Skin of body (tissue), 2 donors: ENCODE results near the gene ADAMTS10. TPM values are rescaled to one million over a fixed set of nuclear protein-coding genes. Genes with fewer than 3 reads are reported as not detected.
"Not testable (repeated sequence)": the region's sequence is repeated elsewhere in the genome, so short reads cannot be mapped to it uniquely, and the experiment has no call there.

Experiments used
- DNase-seq: peaks from one replicate; lab custom pipeline; 2025; lab: John Stamatoyannopoulos, UW
- total RNA-seq: library from RNA; depleted of rRNA; stranded (reverse); fragments of >200 nt; gene quantifications from one replicate; pipeline ENCODE4 v1.2.3, GENCODE V29; 2014

The ADAMTS10 gene
- total RNA-seq = 32.7 TPM

DNA sequence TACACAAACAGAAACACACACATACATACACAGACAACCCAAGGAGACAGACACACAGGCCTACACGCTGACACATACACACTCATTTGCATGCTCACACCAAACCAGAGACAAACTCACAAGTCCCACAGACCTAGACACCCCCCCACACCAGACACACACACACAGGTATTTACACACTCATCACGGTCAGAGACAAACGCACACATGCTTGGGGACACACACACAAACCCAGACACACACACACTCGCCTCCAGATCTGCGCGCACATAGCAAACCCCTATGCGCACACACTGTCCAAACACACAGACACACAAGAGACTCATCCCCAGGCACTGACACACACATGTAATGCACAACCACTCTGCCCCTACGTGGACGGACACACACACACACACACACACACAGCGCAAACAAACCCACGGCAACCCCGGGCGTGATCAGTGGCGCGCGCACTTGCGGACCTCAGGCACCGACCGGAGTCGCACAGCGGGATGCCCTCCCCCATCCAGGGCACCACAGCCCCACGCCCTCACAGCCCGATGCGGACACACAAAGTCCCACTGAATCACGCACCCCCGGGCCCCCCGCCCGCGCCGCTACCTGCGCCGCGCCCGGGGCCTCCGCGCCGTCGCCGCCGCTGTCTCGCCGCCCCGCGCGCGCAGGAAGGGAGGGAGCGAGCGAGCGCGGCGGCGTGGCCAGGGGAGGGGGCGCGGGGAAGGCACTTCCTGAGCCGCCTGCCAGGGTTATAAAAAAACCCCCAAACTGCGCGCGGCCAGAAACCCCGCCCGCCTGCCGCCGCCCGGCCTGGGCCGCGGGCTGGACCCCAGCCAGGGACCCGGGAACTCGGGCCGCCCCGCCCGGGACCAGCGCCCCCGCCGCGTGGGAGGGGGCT lies at the start of gene ADAMTS10:
ADAMTS10 (minus strand) TSS at position 675 of the 895 bp plus-strand sequence. CDS start 5,005 bp downstream, outside the sequence.
- DNase-seq = peak; percentile 68

DNA sequence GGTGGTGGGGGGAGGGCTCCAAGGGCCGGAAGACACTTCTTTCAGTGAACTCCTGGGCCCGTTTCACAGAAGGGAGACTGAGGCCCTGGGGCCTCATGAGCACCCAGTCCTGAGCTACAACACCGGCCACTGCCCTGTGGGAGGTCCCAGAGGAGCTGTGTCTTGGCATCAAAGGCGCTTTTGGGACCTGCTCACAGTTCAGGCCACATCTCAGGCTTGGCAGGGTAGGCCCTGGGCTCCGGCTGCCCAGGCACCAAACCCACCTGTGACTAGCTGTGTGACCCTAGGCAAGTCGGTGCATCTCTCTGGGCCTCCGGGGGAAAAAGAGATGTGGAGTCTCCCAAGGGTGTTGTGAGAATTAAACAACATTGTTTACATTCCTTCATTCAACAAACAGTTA lies 49.4 kb upstream of the ADAMTS10 start:
- DNase-seq = no peak

DNA sequence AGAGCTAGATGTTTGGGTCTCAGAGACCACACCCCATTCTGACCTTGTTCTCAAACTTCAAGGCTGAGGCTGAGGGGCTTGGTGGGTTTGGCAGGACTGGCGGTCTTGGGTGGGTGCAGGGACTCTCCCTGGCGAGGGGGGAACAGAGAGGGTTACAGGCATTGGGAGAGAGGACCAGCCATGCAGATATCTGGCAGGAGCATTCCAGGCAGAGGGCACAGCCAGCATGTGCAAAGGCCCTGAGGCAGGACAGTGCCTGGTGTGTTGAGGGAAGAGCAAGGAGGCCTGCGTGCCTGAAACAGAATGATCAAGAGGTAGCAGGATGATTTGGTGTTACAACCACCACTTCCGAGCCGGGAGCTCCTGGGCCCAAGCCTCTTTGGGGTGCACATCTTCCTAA lies 47.4 kb upstream of the ADAMTS10 start:
- DNase-seq = no peak

DNA sequence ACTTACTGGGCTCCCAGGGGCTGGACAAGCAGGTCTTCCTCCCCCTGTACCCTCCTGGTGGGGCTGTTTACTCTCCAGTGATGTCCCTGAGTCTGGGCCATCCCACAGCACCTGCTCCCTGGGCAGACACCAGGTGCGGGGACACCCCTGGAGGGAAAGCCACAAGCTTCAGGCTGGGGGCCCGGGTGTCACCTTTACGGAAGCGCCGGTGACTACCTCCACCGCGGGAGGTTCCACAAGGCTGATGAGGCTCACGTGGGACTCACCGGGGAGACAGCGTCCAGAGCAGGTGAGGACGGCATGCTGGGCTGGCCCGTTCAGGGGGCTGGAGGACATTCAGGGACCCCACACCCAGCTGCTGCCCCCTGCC lies 44.8 kb upstream of the ADAMTS10 start:
- DNase-seq = no peak

DNA sequence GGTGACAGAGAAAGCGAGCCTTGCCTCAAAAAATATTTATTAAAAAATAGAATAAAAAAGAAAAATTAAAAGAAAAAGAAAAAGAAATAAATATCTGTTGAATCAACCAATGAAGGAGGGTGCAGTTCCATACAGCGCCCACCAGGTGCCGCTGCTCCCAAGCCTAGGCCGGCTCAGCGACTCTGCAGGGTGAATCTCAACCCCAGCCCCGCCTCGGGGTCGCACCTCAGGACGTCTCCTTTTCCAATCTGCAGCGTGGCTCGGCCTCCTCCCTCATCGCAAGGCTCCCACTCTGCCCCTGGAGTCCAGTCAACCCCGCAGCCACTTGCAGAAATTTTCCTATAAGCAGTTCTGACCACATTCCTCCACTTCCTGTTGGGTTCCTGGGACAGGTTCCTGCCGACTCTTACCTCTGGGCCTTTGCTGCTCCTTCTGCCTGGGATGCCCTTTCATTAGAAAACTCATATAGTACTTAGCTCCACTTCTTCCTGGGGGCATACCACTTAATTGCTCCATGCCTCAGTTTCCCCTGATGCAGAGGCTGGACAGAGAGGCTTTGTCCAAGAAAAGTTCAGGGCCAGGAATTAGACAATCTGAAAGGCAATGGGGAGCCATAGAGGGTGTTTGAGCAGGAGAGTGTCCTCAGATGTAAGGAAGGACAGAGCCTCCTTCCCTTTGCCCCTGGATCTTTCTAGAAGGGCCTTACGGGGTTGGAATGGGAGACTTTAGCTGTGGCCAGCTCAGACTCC lies 44.2 kb upstream of the ADAMTS10 start:
- peak; percentile 9 for DNase-seq

DNA sequence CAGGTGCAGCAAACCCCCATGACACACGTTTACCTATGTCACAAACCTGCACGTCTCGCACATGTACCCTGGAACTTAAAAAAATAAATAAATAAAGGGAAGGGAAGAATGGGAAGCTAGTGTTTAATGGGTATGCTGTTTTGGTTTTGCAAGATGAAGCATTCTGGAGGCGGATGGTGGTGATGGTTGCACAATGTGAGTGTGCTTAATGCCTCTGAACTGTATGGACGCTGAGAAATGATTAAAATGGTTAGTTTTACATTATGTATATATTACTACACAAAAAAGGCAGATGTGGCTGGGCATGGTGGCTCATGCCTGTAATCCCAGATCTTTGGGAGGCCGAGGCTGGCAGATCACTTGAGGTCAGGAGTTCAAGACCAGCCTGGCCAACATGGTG lies 37.7 kb upstream of the ADAMTS10 start:
- no peak for DNase-seq

DNA sequence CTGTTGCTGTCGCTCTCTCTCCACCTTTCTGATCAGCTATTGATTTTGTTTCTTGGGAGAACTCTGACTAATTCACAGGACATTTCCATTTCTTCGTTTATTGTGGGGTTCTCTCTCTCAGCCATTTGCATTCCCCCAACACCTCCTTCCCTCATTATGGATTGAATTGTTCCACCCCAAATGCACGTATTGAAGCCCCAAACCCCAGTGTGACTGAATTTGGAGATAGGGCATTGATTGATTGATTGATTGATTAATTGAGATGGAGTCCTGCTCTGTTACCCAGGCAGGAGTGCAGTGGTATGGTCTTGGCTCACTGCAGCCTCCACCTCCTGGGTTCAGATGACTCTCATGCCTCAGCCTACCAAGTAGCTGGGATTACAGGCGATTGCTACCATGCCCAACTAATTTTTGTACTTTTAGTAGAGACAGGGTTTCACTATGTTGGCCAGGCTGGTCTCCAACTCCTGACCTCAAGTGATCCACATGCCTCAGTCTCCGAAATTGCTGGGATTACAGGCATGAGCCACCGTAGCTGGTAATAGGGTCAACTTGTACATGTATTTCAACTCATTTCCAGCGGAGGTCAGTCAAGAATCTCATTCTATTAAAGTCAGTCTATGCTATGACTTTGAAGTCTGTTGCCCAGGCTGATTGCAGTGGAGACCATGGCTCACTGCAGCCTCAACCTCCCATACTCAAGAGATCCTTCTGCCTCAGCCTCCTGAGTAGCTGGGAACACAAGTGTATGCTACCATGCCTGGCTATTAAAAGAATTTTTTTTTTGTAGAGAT lies 33.5 kb upstream of the ADAMTS10 start:
- no peak for DNase-seq

DNA sequence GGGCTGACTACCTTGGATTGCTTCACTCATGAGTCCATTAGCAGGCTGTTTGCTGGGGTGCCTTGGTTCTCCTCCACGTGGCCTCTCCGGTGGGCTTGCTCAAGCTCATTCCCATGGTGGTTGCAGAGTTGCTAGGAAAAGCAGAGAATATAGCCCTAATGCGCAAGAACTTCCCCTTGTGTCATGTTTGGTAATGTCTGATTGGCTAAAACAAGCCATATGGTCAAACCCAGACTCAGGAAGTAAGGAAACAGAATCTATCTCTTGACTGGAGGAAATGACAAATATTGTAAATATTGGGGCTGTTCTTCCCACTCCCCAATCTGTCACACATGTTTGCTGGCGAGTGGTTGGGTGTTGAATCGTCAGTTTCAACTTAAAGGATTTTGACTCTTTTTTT lies 32.0 kb upstream of the ADAMTS10 start:
- no peak for DNase-seq

DNA sequence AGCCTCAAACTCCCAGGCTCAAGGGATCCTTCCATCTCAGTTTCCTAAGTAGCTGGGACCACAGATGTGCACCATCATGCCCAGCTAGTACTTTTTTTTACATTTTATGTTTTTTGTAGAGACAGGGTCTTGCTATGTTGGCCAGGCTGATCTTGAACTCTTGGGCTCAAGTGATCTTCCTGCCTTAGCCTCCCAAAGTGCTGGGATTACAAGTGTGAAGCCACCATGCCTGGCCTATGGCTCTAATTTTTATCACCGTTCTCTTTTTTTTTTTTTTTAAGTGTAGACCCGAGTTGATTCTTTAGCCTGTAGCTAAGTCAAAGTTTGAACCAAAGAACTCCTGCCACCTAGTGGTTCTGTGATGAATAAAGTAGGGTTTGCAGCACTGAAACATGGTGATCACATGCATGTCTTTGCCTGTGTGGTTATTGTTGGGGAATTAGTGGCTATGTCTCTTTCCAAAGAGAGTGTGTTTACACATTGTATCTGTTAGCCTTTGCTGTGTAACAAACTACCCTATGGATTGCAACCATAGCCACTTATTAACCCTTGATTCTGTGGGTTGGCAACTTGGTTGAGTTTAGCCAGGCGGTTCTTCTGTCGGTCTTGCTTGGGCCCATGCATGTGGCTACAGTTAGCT lies 31.5 kb upstream of the ADAMTS10 start:
- DNase-seq = no peak

DNA sequence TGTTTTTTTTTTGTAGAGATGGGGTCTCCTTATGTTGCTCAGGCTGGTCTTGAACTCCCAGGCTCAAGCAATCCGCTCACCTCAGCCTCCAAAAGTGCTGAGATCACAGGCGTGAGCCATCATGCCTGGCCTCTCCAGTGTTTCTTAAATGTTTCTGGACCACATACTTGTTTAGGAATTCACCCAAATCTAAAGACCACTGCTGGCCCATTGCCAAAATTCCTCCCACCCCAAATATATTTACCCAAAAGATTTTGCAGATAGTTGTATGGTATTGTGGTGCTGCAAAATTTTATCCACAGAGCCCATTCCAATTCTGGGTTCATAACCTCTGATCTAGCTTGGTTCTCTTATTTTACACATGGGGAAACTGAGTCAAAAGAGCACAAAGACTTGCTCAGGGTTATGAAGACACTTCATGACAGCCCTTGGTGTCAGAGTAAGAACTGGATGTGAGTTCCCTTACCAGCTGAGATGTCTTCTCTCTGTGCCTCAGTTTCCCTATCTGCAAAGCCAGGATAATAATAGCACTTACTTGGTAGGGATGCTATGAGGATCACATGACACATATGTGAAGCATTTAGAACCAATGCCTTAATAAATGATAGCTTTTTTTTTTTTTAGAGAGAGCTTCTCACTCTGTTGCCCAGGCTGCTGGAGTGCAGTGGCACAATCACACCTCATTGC lies 30.8 kb upstream of the ADAMTS10 start:
- no peak for DNase-seq

DNA sequence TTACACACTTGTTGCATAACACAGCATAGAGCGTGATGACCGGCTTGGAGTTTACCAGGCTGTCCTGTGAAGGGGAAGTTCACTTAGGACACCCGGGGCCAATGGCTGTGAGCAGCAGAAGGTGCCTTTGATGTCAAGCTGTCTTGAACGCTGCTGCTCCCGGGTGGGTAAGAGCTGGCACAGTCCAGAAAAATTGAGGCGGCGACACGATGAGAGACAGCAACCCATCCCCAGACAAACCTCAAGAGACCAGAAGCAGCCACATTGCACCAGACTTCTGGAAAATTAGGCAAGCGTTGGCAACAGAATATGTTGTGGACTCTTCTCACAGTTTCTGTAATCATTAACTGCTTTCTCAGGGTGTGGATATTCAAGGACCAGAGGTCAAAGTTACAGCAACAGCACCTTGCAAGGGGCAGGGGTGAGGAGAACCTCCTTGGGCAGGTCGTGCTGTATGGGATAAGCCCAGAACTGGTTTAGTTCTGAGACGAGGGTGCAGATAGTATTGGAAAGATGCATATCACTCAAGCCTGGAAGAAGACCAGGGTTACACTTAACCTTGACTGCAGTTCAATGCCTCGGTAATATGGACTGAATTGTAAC lies 30.0 kb upstream of the ADAMTS10 start:
- no peak for DNase-seq

DNA sequence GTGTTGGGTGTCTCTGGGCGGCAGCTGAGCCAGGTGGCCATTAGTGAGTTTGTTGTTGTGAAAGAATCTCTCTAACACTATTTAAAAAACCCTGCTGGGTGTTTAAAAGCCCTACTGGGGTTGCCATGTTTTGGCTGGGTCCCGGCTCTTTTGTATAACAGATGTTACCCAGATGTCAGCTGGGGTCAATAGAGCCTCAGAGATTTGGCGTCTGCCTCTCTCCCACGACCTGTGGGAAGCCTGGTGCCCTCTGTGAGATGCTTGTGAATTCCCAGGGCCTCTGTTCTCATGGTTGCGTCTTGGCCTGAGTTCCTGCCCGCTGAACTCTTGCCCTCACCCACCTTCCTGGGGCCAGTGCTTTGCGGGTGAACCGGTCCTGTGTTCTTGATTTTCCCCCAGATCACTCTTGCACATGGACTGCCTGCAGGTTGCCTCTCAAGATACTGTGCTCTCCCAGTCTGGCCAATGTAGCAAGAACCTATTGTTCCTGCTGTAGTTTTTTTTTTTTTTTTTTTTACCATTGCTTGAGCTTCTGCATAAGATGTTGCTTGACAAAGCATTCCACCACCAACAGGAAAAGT lies 29.4 kb upstream of the ADAMTS10 start:
- no peak for DNase-seq

DNA sequence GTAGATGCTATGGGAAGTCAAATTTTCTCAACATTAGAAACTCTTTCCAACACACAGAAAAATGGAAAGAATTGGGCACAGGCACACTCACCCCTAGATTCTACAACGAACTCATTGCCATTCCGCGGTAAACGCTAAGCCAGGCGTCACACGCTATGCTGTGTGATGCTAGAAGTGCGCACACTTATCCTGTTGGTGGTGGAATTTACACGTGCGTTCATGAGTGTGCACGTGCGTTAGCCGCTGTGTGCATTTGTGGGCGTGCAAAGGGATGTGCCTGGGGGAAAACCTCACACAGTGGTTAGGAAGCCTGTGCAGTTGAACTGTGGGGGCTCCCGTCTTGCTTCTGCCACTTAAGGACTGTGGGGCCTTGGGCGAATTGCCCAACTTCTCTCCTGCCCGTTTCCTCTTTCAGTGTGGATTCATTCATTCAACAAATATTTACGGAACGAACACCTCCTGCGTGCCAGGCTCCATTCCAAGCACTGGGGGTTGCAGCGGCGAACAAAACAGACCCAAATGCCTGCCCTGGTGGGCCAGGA lies 27.6 kb upstream of the ADAMTS10 start:
- DNase-seq = no peak

DNA sequence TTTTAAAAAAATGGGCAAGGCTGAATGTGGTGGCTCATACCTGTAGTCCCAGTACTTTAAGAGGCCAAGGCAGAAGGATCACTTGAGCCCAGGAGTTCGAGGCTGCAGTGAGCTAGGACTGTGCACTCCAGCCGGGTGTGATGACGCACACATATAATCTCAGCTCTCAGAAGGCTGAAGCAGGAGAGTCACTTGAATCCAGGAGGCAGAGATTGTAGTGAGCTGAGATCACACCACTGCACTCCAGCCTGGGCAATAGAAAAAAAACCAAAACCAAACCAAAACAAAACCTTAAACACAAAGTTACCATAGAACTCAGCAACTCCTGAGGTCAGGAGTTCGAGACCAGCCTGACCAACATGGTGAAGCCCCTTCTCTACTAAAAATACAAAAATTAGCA lies 26.6 kb upstream of the ADAMTS10 start:
- DNase-seq = not testable (repeated sequence)

DNA sequence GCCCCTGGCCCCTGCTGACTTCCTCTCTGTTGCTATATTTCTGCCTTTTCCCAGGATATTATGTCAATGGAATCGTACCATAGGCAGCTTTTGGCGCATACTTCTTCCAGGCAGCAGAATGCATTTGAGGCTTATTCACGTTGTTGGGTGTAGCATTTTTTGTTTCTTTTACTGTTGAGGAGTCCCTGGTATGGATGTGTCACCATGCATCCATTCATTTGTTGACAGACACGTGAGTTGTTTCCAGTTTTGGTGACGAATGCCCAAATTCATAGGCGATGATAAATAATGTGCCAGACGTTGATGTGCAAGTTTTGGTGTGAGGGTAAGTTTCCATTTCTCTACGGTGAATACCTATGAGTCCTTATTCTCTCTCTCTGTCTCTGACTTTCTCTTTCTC lies 24.9 kb upstream of the ADAMTS10 start:
- DNase-seq = no peak

DNA sequence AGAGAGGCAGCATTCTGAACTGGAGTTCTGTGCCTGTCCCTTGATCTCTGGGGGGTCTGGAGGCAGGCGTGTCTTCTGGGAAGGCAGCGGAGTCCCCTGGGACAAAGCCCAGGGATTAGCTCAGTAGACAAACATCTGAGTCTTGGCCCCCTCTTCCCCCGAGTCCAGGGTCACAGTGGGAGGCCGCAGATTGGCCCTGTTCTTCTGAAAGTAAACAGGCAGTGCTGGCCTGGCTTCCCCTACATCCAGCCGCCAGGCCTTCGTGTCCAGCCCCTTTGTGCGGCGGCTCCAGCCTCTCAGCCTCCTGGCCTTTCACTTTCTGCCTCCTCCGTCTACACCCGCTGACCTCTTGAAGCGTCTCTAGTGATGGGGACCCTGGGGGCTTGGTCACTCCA lies 20.9 kb upstream of the ADAMTS10 start:
- DNase-seq = no peak

DNA sequence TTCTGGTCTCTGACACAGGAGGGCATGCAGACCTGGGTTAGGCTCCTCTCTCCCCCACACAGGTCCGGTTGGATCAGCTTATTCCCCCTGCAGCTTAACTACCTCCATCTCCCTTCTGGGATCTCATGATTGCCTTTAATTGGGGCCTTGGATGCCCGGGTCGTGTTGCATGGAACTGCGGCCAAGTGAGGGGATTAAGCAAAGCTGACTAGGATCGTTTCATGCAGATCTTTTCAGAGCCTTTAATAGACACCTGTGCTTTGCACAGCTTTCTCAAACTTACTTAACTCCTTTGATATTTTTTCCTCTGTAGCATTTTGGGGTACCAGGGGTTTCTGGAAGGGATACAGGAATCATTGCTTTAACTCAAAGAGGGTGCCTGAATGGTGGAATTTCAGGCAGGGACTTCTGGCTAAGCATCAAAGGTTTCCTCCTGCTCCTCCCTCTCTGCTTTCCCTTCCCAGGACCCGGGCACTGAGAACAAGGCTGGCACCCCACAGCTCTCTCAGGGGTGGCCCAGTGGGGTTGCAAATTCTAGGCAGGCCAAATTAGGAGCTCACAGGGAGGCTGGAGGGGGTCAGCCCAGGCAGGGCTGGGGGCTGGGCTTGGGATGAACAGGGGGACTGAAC lies 20.4 kb upstream of the ADAMTS10 start:
- no peak for DNase-seq

DNA sequence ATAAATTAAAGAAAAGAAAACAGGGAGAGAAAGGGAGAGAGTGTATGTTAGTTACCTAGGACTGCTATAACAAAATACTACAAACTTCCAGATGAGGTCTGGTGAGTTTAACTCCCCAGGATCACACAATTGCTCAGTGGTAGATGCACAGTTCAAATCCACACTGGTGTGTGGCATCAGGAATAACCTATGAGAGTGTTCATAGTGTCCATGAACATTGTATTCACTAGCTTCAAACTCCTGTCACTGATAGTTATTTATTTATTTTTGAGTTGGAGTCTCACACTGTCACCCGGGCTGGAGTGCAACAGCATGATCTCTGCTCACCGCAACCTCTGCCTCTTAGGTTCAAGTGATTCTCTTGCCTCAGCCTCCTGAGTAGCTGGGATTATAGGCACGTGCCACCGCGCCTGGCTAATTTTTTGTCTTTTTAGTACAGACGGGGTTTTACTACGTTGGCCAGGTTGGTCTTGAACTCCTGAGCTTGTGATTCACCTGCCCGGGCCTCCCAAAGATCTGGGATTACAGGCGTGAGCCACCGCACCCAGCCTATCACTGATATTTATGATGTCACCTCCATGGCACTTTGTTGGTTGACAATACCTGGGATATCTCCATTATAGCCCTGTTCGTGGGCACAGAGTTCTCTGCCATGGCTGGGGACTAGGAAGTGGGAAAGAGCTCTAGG lies 19.6 kb upstream of the ADAMTS10 start, which contains the start of gene NFILZ:
NFILZ (plus strand) TSS at position 638 of the 688 bp plus-strand sequence. CDS start 46,133 bp downstream, outside the sequence.
- DNase-seq = no peak
